H1 (cell line): ENCODE data around the gene SLC8A1. TPM values are rescaled to one million over a fixed set of nuclear protein-coding genes. Genes with fewer than 3 reads are reported as not detected.

ENCODE experiments used
- BACH1 ChIP-seq: IDR thresholded peaks from 2 replicates; pipeline ENCODE4 v1.6.1; 2012; ENCODE audit warnings: low read length, improper control_type of control experiment
- KDM4A ChIP-seq: IDR thresholded peaks from one replicate; pipeline ENCODE4 v1.7.1; 2012; ENCODE audit warnings: low read depth, mild to moderate bottlenecking, moderate library complexity, low read length, inconsistent platforms; ENCODE audit not compliant: severe bottlenecking
- RAD21 ChIP-seq, 2 experiments: IDR thresholded peaks in 1 of 2; conservative IDR thresholded peaks in 1 of 2; 2 replicates each; pipeline ENCODE4 v1.6.1; 2011; ENCODE audit warnings: low read depth in 2 of 2, low read length in 2 of 2, improper control_type of control experiment in 1 of 2, inconsistent platforms in 1 of 2, mild to moderate bottlenecking in 1 of 2, moderate library complexity in 1 of 2
- RNF2 ChIP-seq: fragments of 200-900, 300-1000 bp; sonication (generic); IDR thresholded peaks from 2 replicates; pipeline ENCODE4 v1.7.1; 2016; ENCODE audit warnings: borderline replicate concordance, low read depth, mild to moderate bottlenecking, antibody characterized with exemption, low read length; ENCODE audit not compliant: poor library complexity, severe bottlenecking; ENCODE audit errors: missing control alignments
- polyA plus RNA-seq, 7 experiments: library from polyadenylated mRNA; depleted of rRNA in 3 of 7; stranded (reverse) in 5 of 7; unstranded in 2 of 7; fragments of >200 nt in 5 of 7; fragments of 200-250 nt in 2 of 7; gene quantifications; 1 replicate in 5 of 7; 2 replicates in 1 of 7; 4 replicates in 1 of 7; pipeline versions ENCODE4 v1.2.1 to v1.2.3, GENCODE V29; 2011 to 2013; ENCODE audit warnings: missing spikeins in 2 of 7, mixed read lengths in 2 of 7
- total RNA-seq: library from RNA; stranded (reverse); fragmentation: NEBNext Ultra II Directional; extraction: Animal tissue kit (Norgen Biotek cat#: 25700); gene quantifications from 2 replicates; pipeline ENCODE4 v1.2.1, GENCODE V29; 2021
- TF ChIP-seq, protein P1 (sequence below): IDR thresholded peaks from 2 replicates; pipeline ENCODE4 v1.6.1; 2012; ENCODE audit warnings: inconsistent platforms

Gene SLC8A1
- total and polyA plus RNA-seq, 2 of the 8 experiments (the other 6 are each of a cell fraction or from before 2014, with no cell fraction given): 0.68 to 3.6 TPM

DNA sequence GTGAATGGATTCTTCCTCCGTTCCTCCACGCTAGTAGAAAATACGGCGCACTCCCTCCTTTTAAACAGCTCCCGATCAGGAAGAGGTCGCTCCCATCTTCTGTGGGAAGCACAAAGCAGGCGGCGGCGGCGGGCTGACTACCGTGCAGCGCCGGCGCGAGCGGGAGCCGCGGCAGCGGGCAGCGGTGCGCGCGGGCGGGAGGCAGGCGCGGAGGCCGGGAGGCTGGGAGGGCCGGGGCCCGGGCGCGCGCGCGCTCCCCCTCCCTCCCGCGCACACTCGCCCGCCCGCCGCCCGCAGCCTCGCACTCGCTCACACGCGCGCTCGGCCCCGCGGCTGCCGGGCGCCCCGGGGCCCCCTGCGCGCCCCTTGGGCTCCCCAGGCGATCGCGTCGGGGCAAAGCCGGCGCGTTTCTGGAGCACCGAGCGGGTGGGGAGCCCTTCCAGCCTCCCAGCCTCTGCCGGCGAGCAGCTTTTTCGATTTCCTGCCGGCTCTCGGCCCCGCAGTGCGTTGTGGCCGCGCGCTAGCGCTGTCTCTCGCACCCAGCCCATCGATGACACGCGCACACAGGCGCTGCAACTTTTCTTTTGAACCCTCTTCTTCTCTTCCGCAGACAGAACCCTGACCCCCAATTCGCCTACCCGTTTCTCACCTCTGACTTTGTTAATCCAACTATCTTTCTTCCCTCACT is at the start of gene SLC8A1 (continued):
- TF ChIP-seq RAD21 (IDR thresholded peaks at IDR 0.05 in 1 of 2, conservative IDR thresholded peaks at IDR 0.05 in 1 of 2; ENCODE audit: low read depth in 2 of 2, low read length in 2 of 2) (0 out of 4 replicates have a peak, but pooled peaks of 1 of the 2 experiments have one; percentile 9), KDM4A (peak; percentile 42), BACH1 (0 out of 2 replicates have a peak, but pooled peaks have one; percentile 4), RNF2 (no peak)
- TF ChIP-seq, protein P1, sequence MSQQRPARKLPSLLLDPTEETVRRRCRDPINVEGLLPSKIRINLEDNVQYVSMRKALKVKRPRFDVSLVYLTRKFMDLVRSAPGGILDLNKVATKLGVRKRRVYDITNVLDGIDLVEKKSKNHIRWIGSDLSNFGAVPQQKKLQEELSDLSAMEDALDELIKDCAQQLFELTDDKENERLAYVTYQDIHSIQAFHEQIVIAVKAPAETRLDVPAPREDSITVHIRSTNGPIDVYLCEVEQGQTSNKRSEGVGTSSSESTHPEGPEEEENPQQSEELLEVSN: peak; percentile 56
